EH (cell line): ENCODE data around the gene AFAP1L1.
"Not testable (repeated sequence)": the region's sequence is repeated elsewhere in the genome, so short reads cannot be mapped to it uniquely, and the experiment has no call there.

Source experiments
- DNase-seq: peaks from one replicate; pipeline ENCODE4 v3.0.0-alpha.2; 2015; ENCODE audit warnings: low read depth

Gene AFAP1L1

DNA sequence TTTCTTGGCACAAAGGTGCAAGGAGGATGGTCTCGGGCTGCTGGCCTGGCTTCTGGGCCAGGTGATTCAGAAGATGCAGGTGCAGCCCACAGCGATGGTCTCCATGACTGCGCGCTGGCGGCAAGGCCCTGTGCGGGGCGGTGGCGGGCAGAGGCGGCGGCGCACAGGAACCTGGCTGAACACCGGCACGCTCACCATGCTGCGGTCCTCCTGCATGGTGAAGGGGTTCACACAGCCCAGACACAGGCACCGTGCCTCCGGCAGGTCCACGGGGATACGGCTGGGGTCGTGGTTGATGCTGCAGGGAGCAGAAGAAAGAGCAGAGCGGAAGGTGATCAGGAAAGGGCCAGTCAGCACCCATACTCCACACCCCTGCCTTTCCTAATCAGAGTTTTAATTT, 102.6 kb downstream of the AFAP1L1 start:
- DNase-seq, result no peak

DNA sequence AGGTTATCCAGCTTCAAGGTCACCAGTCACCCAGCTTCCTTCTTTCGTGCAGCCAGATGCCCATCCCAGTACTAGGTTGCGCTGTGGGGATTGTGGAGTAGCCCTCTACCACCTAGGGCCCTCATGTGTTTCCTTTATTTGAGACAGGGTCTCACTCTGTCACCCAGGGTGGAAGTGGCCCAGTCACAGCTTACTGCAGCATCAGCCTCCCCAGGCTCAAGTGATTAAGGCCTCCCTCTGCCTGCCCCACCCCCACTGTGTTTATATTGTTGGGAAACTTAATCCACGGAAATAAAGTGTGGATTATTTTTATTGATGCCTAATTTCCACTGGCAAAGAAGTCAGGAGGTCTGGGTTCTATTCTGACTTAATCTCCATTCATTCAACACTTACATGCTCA, 103.1 kb downstream of the AFAP1L1 start:
- DNase-seq, result no peak

- DNase-seq, result no peak
Observed at GRCh38 chr5:149375434-149375833, 103.8 kb downstream of the AFAP1L1 start.

GRCh38 chr5:149376104-149376503, 104.4 kb downstream of the AFAP1L1 start:
- DNase-seq, result no peak

DNA sequence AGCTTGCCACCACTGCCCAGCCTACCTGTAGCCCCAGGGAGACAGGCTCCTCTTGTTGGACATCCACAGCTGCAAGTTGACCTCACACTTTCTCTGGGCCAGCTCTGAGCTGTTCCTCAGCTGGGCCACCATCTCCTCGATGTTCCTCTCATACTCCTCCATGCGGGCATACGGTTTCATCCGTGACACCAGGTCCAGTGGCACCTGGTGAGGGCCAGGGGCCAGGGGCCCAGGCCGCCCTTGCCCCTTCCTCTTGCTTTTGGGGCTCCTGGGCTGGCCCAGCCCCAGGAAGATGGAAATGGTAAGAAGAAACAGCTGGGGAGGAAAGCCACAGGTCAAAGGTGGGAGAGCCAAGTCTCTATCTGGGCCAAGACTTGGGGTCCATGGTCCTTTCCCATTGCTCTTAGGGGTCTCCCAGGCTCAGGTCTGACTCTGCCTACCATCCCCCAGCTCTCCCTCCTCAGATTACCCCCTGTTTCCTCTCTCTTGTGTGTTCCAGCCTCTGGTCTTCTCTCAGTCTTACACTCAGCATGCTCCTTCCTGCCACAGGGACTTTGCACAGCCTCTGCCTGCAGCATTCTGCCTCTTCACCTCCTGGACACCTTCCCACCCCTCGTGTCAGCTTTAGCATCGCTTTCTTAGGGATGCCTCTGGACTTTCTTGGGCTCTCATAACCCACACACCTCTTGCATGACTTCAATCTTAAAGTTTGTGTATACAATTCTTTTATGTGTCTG, 105.2 kb downstream of the AFAP1L1 start:
- DNase-seq, result no peak

- DNase-seq, result no peak
Observed at GRCh38 chr5:149378241-149378820, 106.7 kb downstream of the AFAP1L1 start.

DNA sequence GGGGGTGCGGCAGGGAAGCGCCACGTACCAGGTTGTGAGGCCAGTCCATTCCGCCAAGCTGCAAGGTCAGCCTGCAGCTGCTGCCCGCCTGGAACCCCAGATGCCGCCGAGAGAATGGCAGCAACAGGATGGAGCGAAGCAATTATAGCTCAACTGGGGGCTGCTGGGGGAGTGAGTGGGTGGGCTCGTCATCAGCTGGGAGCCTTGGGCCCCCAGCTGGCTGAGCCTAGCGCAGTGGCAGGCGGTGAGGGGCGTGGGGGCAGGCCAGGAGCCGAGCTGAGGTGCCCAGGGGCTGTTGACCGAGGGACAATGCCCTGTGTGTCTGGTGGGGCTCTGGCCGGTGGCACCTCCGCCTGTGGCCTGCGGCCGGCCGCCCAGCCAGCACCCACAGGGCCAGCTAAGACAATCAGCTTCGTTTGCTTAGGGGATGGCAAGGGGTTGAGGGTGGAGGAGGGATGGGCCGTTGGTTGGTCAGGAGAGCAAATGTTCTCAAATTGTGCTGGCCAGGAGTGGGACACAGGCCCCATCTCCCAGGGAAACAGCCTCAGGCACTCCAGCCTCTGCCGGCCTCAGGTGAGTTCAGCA, 107.6 kb downstream of the AFAP1L1 start, which contains the start of gene IL17B:
TSS of gene IL17B (minus strand) at position 116 of the 585 bp plus-strand sequence. CDS start at position 49, 67 bp downstream.
- no peak for DNase-seq

- DNase-seq, result no peak
Observed at GRCh38 chr5:149379818-149380374, 108.2 kb downstream of the AFAP1L1 start.

DNA sequence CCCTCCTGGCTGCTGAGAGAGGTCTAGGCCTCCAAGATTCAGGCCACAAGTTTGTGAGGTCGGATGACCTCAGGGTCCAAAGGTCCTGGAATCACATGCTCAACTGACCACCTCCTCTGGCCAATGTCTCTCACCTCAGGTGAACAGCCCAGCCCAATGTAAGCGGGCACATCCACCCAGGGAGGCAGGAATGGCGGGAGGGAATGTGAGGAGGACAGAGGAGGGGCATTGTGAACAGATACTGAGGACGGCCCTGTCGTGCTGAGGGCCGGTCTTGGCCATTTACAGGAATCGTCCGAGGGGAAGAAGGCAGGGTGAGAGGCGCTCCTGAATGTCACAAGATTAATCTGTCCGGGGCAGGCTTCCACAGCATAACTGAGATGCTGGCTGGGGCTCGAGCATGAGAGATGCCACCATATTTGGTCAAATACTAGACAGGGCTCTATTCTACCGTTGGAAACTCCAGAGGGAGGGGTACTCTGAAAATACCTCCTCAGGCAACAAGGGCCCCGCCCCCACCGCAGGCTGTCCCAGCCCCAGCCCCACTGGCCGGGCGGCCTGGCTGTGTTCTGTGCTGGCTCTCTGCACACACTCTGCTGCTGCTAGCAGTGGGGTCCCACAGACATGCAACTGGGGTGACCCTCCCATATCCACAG, 108.9 kb downstream of the AFAP1L1 start:
- peak; percentile 36 for DNase-seq

DNA sequence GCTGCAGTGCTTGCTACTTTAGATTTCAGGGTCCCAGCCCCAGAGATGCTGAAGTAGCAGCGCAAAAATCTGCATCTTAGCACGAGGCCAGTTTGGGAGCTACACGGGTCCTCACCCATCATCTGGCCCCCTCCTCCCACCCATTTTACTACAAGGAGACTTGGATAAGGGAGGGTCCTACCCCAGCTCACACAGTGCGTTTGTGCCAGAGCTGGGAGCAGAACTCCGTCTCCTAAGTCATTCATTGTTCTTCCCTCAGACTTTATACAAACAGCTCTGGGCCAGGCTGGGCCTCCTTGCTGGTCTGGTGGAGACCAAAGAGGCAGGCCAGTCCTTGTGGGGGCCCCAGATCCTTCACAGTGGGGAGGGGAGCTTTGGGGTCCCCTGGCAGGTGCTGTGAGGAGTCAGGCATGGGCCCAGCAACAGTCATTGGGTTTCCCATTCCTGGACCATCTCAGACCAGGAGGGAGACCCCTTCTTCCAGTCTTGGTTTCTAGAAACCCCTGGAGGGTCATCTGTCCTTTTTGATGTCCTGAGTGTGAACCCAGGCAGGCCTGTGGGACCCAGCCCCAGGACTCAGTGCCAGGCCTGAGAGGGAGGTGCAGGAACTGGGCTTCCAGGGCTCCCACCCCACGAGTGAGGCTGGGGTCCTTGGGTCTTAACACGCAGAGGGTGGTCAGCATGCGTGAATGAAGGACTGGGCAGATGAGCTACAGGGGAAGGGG, 109.8 kb downstream of the AFAP1L1 start:
- no peak for DNase-seq

DNA sequence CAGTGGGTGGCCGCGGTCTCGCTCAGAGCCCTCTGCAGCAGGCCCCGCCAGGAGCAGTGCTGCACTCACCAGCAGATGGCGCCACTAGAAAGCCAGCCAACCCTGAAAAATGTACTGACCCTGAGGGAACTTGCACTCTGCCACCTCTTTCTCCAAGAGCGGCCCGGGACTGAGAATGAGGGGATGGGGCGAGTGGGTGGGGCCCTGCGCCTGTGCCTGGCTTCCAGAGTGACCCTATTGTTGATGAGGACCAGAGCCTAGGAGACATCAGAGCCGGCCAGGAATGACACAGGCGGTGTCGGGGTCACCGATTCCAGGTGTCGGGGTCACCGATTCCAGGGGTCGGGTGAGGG, 110.3 kb downstream of the AFAP1L1 start:
- DNase-seq, result peak; percentile 81

DNA sequence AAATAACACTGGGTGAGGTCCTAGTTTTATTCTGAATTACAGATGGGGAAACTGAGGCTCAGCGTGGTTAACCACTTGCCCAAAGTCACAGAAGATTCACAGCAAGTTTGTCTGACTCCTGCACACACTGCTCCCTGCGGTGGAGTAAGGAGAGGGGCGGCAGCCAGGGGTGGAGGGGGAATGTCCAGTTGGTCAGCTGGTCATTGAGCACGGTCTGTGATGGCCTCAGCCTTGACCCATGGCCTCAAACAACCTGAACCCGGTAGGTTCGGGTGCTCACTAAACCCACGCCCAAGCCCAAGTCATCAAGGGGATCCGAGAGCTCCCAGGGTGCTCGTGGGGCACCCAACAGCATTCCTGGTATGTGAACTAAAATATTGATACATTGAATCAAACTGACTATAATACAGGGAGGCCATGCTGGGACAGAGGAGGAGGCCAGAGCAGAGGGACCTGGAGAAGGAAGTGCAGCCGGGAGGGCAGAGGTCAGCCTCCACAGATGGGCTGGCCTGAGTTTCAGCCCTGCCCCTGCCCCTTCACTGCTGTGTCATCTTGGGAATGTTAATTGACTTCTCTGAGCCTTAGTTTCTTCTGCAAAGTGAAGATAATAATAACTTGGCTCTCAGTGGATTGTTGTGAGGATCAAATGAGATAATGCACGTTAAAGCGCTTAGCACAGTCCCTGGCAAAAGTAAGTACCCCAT, 111.0 kb downstream of the AFAP1L1 start:
- DNase-seq, result peak; percentile 42

DNA sequence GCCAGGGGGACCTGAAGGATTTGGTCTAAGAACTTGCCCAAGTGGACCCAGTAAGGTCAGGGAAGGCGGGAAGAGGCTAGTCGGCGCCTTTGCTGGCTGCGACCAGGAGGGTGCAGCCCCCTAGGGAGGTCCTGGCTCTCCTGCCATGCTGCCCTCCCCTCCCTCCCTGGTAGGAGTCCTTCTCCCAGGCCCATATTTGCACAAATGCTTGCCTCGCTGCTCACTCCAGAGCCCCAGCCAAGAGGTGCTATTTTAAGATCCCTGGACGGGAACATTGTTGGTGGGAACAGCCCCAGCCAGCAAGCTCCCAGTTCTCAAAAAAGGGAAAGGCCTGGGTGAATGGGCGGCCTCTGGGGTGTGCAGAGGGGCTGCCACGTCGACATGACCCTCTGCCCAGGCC, 111.7 kb downstream of the AFAP1L1 start:
- peak; percentile 74 for DNase-seq

DNA sequence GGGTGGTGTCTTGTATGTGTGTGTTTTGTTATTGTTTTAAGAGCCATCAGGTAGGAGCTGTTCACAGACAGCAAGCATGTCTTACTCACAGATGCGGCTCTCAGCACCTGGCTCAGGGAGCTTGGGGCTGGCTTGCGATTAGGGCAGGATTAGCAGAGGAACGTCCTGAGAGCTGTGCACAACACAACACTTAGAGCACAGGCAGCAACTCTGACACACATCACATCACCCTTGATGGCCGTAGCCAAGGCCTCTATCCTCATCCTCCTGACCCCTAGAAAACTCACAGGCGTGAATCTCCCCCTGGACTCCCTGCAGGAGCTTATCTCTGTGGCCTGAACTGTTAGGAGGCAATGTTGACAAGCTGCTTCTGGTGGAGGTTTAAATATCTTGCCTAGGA, 114.5 kb downstream of the AFAP1L1 start:
- DNase-seq, result no peak

DNA sequence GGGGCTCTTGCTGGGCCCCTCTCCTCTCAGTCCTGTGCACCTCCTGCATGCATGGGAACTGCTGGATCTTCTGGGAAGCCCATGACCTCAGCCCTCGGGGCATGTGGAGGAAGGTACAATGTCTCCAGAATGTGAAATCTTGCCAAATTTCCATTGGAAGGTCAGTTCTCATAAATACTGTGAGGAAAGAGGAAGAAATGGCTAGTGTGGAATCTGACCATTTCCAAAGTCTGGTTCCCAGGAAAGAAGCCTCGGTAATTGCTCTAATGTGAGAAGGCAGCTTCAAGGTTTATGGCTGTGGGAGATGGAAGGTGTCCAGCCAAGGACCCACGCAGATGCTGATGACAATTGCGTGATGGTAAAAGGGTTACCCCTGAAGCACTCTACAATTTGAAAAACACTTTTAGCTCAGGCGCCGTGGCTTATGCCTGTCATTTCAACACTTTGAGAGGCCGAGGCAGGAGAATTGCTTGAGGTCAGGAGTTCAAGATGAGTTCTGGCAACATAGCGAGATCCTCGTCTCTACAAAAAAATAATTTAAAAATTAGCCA, 115.5 kb downstream of the AFAP1L1 start:
- DNase-seq, result peak; percentile 99

GRCh38 chr5:149387982-149388381, 116.3 kb downstream of the AFAP1L1 start:
- peak; percentile 98 for DNase-seq

DNA sequence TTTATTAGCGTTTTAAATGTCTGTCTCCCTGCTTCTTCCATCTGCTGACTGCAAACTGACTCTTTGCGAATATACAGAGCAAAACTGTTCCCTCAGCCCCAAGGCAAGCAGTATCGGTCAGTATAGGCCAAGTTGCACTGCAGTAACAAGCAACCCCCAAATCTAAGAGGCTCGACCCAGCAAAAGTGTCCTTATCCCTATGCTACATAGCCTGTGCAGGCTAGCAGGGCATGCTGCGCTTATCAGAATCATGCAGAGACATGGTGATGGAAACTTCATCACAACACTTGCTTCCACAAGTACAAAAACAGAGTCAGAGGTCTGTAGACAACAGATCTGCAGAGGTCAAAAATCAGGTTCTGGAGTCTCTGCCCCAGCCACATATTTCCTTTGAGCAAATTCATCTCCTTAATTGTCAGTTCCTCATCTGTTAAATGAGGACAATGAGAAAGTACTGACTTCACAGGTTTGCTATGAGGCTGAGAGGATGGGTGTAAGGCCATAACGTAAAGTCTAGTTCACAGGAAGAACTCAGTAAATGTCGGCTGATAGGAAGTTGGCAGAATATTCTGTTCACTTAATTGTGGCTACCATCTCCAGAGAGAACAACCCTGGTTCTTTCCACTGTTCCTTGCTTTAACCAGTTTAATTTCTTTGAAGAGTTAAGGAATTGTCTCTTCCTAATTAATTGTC, 117.0 kb downstream of the AFAP1L1 start:
- peak; percentile 52 for DNase-seq

GRCh38 chr5:149389552-149390495, 118.2 kb downstream of the AFAP1L1 start:
- peak; percentile 74 for DNase-seq

GRCh38 chr5:149391076-149391475, 119.4 kb downstream of the AFAP1L1 start:
- DNase-seq, result not testable (repeated sequence)
